COLO829 (cell line): Measurements from ENCODE around the gene SLC11A2.

Experiments used
- DNase-seq: peaks from one replicate; pipeline ENCODE4 v3.0.0; 2012; ENCODE audit warnings: low spot score

Gene SLC11A2

DNA sequence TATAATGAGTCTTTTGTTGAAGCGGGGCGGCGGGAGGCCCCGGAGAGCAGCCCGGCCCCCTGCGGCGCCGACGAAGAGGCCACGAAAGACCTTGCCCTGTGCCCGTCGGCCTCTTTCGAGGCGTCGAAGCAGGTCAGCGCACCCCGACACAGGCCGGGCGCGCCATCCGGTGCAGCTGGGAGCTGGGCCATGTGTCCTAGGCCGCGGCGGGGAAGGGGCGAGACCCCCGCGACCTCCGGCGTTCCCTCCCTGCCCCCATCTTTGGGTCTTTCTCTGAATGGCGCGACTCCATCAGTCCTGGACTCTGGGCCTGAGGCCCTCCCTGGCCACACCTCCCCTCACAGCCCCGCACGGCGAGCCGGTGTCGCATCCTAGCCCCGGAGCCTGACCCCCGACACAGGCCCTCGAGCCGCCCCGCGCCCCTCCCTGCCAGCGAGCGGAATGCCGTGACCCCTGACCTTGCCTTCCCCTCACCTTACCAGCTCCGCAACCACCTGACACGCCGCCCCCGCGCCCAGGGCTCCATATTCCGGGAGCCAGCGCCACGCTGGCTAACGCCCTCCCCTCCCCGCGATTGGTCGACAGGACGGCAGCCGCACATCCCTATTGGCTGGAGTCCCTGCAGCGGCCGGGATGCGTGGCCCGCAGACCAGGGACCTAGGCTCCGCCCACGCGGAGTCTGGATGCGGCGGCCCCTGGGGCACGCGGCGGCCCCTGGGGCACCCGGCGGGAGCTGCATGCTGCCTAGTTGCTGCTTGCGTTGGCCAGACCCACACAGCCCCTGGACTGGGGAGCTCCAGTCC, at the start of gene SLC11A2:
TSS of gene SLC11A2 (minus strand) at position 549 of the 803 bp plus-strand sequence. CDS start 15,656 bp downstream, outside the sequence.
- DNase-seq, result peak; percentile 82

DNA sequence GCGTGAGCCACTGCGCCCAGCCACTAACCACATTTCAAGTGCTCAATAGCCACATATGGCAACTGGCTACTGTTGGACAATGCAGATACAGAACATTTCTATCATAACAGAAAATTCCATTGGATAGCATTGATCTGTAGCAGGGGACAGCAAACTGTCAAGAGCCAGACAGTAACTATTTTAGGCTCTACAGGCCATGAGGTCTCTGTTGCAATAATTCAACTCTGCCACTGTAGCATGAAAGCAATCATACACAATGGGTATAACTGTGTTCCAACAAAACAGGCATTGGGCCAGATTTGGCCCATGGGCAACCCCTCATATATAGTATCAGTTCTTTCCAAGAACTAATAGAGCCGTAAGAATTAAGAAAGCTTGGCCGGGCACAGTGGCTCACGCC, 49.2 kb upstream of the SLC11A2 start:
- DNase-seq, result peak; percentile 15

DNA sequence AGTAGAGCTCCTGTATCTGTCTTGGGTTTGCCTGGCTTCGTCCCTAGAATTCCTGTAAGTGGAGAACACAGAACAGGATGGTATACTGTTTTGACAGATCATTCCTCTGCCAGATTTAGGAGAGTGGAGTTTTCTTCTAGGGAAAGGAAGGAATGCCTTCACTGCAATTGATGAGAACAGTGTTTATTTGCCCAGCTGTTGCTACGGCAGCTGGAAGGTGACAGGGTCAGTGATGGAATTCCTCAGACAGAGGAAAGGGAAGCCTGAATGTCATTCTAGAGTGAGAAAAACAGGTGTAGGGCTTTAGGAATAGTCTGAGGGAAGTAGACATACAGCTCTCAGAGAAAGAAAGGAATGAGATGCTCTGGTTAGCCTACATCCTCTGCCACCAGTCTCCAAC, 45.5 kb upstream of the SLC11A2 start:
- DNase-seq, result no peak

DNA sequence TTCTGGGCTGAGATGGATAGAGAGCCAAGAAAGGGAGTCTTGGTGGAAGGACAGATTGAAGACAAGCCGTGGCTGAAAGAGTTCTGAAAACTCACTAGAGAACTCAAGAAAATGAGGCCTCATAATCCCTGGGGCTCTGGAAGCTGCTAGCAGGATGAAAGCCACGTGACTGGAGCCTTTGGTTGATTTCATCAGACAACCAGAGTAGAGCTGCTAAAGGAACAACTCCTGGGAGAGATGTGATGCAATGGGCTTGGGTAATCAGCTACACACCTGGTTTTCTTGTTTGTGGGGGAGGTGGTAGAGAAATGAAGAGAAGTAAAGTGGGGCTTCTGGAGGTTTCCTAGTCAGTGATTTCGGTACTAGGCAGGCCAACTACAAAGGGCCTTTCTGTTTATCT, 43.8 kb upstream of the SLC11A2 start:
- no peak for DNase-seq

DNA sequence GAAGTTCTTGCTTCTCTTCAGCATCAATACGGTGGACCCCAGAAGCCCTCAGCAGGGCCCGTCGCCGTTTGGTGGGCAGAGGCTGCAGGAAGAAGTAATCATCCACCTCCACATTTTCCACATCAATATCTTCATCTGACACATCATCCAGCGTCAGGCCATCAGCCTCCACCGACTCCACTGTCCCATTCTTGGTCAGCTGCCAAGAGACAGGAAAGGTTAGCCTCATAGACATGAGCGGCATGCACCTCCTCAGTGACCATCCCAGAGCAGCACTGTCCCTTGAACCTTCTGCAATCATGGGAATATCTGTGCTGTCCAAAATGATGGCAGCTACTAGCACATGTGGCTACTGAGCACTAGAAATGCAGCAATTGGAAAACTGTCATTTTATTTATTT, 41.6 kb upstream of the SLC11A2 start:
- DNase-seq, result no peak

GRCh38 chr12:51067229-51067628, 41.0 kb upstream of the SLC11A2 start:
- no peak for DNase-seq

DNA sequence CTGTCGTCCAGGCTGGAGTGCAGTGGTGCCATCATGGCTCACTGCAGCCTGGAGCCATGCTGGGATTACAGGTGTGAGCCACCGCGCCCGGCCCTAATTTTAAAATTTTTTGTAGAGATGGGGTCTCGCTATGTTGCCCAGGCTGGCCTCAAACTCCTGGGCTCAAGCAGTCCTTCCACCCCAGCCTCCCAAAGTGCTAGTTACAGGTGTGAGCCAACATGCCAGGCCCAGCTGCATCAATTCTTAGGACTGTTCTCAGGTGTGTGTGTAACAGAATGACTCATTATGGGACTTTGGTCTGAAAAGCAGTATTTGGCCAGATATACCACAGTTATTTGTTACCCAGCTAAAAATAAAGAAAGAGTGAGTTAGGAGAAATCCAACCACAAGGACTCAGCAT, 39.3 kb upstream of the SLC11A2 start:
- no peak for DNase-seq

DNA sequence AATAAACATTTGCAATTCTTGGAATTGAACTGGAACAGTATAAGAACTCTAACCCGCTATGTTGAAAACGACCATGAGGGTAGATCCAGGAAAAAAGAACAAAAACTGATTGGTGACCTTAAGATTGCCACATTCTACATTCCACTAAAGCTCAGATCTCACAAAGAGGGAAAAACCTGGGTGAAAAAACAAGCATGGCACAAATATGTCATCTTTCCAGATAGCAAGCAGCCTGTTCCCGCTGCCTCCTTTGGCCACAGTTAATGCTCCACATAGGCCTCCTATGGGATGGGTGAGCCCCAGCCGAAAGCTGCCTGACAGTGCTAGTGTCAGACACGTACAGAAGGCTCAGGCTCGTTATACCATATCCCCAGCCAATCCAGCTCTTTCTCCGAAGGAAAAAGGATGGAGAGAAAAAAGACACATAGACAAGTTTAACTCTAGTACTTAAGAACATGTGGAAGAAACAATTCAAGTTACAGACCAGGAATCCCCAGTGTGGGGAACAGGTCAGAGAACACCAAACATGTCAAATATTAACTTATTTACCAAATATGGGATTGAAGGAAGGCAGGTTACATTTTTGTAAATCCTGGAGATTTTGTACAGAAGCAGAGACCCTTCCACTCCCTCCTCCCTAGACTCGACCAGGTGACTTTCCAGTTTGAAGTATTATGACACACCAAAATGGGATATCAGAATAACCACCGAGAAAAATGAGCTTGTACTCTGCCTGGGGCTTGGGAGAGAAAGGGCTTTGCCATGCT, 36.6 kb upstream of the SLC11A2 start:
- DNase-seq, result no peak

DNA sequence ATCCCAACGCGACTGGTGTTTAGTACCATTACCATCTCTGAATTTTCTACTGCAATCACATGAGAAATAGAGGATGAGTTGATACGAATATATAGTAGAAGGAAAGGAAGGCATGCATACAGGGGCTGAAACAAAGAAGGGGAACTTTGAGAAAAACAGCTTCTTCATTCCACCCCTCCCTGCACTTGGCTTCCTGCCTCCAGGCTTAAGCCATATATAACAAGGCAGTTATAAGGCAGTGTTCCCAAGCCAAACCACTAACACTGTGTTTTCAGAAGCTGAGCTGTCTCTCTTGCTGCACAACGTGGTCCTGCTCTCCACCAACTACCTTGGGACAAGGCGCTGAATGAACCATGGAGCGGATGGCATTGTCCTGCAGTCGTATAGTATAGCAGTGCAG, 32.9 kb upstream of the SLC11A2 start:
- no peak for DNase-seq

DNA sequence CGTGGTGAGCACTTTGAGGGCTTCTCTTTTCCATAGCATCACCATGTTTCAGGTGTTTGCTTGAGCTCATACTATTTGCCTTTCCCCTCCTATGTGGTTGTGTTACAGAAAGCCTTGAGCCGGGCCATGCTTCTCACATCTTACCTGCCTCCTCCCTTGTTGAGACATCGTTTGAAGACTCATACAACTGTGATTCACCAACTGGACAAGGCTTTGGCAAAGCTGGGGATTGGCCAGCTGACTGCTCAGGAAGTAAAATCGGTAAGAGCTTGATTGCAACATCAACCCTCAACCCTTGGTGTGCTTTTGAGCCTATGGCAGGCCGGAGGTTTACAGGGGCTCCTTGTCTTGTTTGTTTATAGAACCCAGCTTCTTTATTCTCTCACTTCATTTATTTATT, 30.1 kb upstream of the SLC11A2 start:
- no peak for DNase-seq

DNA sequence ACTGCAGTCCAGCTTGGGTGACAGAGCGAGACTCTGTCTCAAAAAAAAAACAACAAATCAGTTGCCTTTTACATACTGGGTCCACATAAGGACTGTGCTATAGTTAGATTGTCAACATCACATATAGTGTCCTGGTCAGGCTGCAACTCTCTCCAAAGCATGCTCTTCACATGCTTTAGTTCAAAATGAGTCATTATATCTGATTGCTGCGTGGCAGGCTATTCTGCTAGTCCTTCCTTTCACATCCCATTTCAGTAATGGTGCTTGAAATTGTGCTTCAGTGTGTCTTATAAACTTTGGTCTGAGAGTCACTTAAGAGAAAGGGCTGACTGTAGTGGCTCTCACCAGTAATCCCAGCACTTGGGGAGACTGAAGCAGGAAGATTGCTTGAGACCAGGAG, 28.9 kb upstream of the SLC11A2 start:
- no peak for DNase-seq

DNA sequence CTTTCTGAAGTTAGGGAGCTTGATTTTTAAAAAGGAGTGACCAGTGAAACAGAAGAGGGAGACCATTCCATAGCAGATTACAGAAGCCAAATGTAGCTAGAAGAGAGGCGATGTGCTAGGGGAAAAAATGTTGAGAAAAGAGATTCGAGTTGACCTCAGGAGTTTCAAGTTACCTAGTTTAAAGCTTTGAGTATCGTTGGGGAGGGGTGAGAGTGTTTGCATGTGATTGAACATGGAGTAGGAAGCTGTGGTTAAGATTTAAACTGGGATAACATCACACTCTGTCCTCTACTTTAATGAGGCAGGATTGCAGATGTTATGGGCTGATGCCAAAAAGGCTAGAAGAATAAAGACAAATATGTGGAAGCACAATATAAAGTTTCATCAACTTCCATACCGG, 25.6 kb upstream of the SLC11A2 start:
- no peak for DNase-seq

GRCh38 chr12:51049525-51049924, 23.3 kb upstream of the SLC11A2 start:
- DNase-seq, result no peak

- DNase-seq, result no peak
These were observed 22.6 kb upstream of the SLC11A2 start for GRCh38 chr12:51048661-51049251.

- DNase-seq, result peak; percentile 99
These were observed 21.7 kb upstream of the SLC11A2 start, which contains the start of gene LETMD1 for GRCh38 chr12:51047655-51048540. LETMD1 (plus strand) TSS chr12:51048327; CDS start chr12:51048357, 30 bp downstream.

GRCh38 chr12:51036279-51036678, 10.1 kb upstream of the SLC11A2 start:
- no peak for DNase-seq

- no peak for DNase-seq
These were observed 7.4 kb upstream of the SLC11A2 start for GRCh38 chr12:51033457-51034089.

DNA sequence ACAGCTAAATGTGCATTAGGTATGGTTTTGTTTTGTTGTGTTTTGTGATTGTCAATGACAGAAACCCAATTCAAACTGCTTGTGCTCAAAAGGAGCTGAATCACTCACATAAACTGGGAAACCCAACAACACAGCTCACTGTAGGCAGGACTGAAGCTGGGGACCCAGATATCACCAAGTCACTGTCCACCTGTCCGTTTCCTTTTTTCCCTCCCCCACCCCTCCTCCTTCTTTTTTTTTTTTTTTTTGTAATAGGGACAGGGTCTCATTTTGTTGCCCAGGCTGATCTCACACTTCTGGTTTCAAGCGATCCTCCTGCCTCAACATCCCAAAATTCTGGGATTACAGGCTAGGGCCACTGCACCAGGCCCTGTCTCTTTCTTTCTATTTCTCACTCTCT, 6.9 kb upstream of the SLC11A2 start:
- no peak for DNase-seq

DNA sequence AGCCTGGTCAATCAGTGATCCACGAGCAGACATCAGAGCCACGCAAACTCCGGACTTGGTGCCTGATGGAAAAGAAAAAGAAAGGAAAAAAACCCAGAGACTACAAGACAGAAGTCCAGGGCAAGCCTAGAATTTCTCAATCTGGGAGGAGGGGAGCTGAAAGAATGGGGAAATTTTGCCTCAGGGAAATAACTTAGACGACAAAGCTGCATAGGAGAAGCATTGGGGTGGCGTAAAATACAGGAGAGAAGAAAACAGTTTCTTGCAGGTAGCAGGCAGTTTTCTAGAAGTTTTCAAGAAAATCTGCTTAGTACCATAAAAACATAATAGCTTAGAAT, 2.6 kb upstream of the SLC11A2 start:
- DNase-seq, result no peak

GRCh38 chr12:51028126-51028812, 2.1 kb upstream of the SLC11A2 start:
- DNase-seq, result no peak

- DNase-seq, result no peak
These were observed 1.2 kb upstream of the SLC11A2 start for GRCh38 chr12:51027342-51027835.
